Small intestine (tissue), 16 donors: ENCODE measurements around the gene ZNF701. TPM values are rescaled to one million over a fixed set of nuclear protein-coding genes. Genes with fewer than 3 reads are reported as not detected.
A peak's percentile ranks its signal among the peaks of the same experiment; 100 is the strongest.

ENCODE experiments used
- DNase-seq, 2 donors: peaks; one replicate each; pipeline versions ENCODE4 v3.0.0 to v3.0.0-alpha.2; 2013
- FAIRE-seq: peaks from 2 replicates; lab custom pipeline; 2012; peaks lifted over from hg19 to GRCh38; lab: Jason Lieb, UNC
- H3K27ac ChIP-seq, 3 donors: one replicate each; pipeline ENCODE4 v1.5.1; 2013; ENCODE audit warnings: low read length in 2 of 3, mild to moderate bottlenecking in 2 of 3, control low read depth in 1 of 3, inconsistent platforms in 1 of 3, low read depth in 1 of 3, moderate library complexity in 1 of 3
- H3K27me3 ChIP-seq, 3 donors: one replicate each; pipeline ENCODE4 v1.6.1; 2013; ENCODE audit warnings: low read length in 3 of 3, inconsistent platforms in 1 of 3; ENCODE audit not compliant: control insufficient read depth in 3 of 3, insufficient read depth in 3 of 3
- H3K36me3 ChIP-seq, 3 donors: one replicate each; pipeline ENCODE4 v1.6.1; 2013; ENCODE audit warnings: low read length in 3 of 3, inconsistent platforms in 1 of 3, low read depth in 1 of 3, mild to moderate bottlenecking in 1 of 3, moderate library complexity in 1 of 3; ENCODE audit not compliant: control insufficient read depth in 3 of 3, insufficient read depth in 2 of 3
- H3K4me1 ChIP-seq, 3 donors: one replicate each; pipeline ENCODE4 v1.6.1; 2013; ENCODE audit warnings: low read length in 2 of 3, inconsistent platforms in 1 of 3, low read depth in 1 of 3, mild to moderate bottlenecking in 1 of 3, moderate library complexity in 1 of 3; ENCODE audit not compliant: control insufficient read depth in 3 of 3, insufficient read depth in 2 of 3
- H3K4me3 ChIP-seq, 3 donors: one replicate each; pipeline ENCODE4 v1.5.1; 2013; ENCODE audit warnings: low read length in 3 of 3, control low read depth in 1 of 3, inconsistent platforms in 1 of 3, low read depth in 1 of 3, mild to moderate bottlenecking in 1 of 3, moderate library complexity in 1 of 3
- H3K9me3 ChIP-seq, 2 donors: one replicate each; pipeline ENCODE4 v1.6.1; 2013; ENCODE audit warnings: low read depth in 1 of 2, low read length in 1 of 2; ENCODE audit not compliant: control insufficient read depth in 2 of 2, insufficient read depth in 1 of 2
- WGBS, 3 donors: extraction: QIAGEN DNeasy Blood & Tissue Kit; methylation state at CpG; one replicate each; pipeline ENCODE4 v1.1.7; 2013; 5-methylcytosine and 5-hydroxymethylcytosine counted together
- long read RNA-seq, 10 donors: transcript quantifications; one replicate each; lab custom pipeline, GENCODE V29; 2026
- polyA plus RNA-seq, 4 donors: library from polyadenylated mRNA; stranded (reverse) in 3 of 4; unstranded in 1 of 4; fragments of 200-250 nt in 3 of 4; fragments of 120-200 nt in 1 of 4; gene quantifications; one replicate each; pipeline versions ENCODE4 v1.2.1 to v1.2.3, GENCODE V29; 2013
- donor health status: healthy with polysubstance abuse.
- donor health status: control.
- donor health status: control.
- donor health status: Bipolar disorder and iron deficiency.
- donor health status: healthy.

Gene ZNF701
- 10 to 100 TPM in 1 of 4 donors, 1 to 10 TPM in 3; 2.7 to 18.5 (median 5.4) TPM for polyA plus RNA-seq
- long read RNA-seq, donor 1, partial matches to known transcripts, result 17 of 21 reads
- long read RNA-seq, donor 1, other reads (novel, unspliced or antisense), result 0 of 21 reads
- long read RNA-seq, donor 2, partial matches to known transcripts, result 0 of 2 reads
- long read RNA-seq, donor 2, other reads (novel, unspliced or antisense), result 0 of 2 reads
- long read RNA-seq, donor 3, partial matches to known transcripts, result 0 of 2 reads
- long read RNA-seq, donor 3, other reads (novel, unspliced or antisense), result 0 of 2 reads
- long read RNA-seq, donor 4, result 0 reads
- long read RNA-seq, donor 5, partial matches to known transcripts, result 0 of 2 reads
- long read RNA-seq, donor 5, other reads (novel, unspliced or antisense), result 0 of 2 reads
- long read RNA-seq, donor 6, transcript ZNF701-202 (4 exons, 2,634 nt), result major isoform, 7 of 7 reads
- long read RNA-seq, donor 6, partial matches to known transcripts, result 0 of 7 reads
- long read RNA-seq, donor 6, other reads (novel, unspliced or antisense), result 0 of 7 reads
- long read RNA-seq, donor 7, transcript ZNF701-202 (4 exons, 2,634 nt), result major isoform, 5 of 10 reads
- long read RNA-seq, donor 7, partial matches to known transcripts, result 5 of 10 reads
- long read RNA-seq, donor 7, other reads (novel, unspliced or antisense), result 0 of 10 reads
- long read RNA-seq, donor 8, result 0 reads
- long read RNA-seq, donor 9, partial matches to known transcripts, result 0 of 2 reads
- long read RNA-seq, donor 9, other reads (novel, unspliced or antisense), result 0 of 2 reads
- long read RNA-seq, donor 10, partial matches to known transcripts, result 0 of 3 reads
- long read RNA-seq, donor 10, other reads (novel, unspliced or antisense), result 0 of 3 reads

GRCh38 chr19:52570000-52570861, at the start of gene ZNF701:
ZNF701 (plus strand) TSS chr19:52570287; CDS start chr19:52574148, 3,861 bp downstream.
- peaks cover 0 to 4% (median 2%) of the 10 kb centered on the region in 3 donors for H3K4me1 ChIP-seq
- peaks cover 3 to 47% of the 10 kb centered on the region in 2 donors for H3K9me3 ChIP-seq
- H3K27me3 ChIP-seq, result no peaks in the 10 kb centered on the region
- DNase-seq, result peak; percentile 93 to 97
- no peak for FAIRE-seq
- H3K4me3 ChIP-seq, result peak within 1 kb of the TSS; percentile 61 to 79 (median 67)
- 1 to 2% (median 1%) methylated on average over 53 to 57 of the region's 57 CpGs for WGBS, 3 donors
- peaks cover 2 to 20% (median 13%) of the 10 kb centered on the region in 3 donors for H3K36me3 ChIP-seq
- peak within 1 kb of the TSS; percentile 86 to 91 (median 89) for H3K27ac ChIP-seq

- Histone ChIP-seq H3K27me3 (no peaks in the 10 kb centered on the region), H3K4me1 (no peaks in the 10 kb centered on the region), H3K4me3 (no peak overlapping the region), H3K36me3 (no peaks in the 10 kb centered on the region), H3K27ac (no peak overlapping the region), H3K9me3 (peaks cover 3 to 24% of the 10 kb centered on the region in 2 donors)
- DNase-seq (no peak), FAIRE-seq (no peak)
- WGBS, 3 donors, result 80 to 86% (median 84%) methylated on average over 14 of the region's 14 CpGs
Measured at GRCh38 chr19:52522551-52522950, 47.5 kb upstream of the ZNF701 start.

- WGBS, 3 donors, result 88 to 95% (median 89%) methylated on average over 20 of the region's 20 CpGs
- Histone ChIP-seq H3K27me3 (no peaks in the 10 kb centered on the region), H3K27ac (no peak overlapping the region), H3K36me3 (no peaks in the 10 kb centered on the region), H3K4me3 (no peak overlapping the region), H3K9me3 (peaks cover 3 to 24% of the 10 kb centered on the region in 2 donors), H3K4me1 (peaks cover 0 to 2% (median 0%) of the 10 kb centered on the region in 3 donors)
- no peak for FAIRE-seq
- no peak for DNase-seq
Measured at GRCh38 chr19:52524086-52524485, 46.0 kb upstream of the ZNF701 start.

- peak; percentile 94 to 96 for DNase-seq
- Histone ChIP-seq H3K4me3 (peak within 1 kb of the TSS; percentile 87 to 93 (median 90)), H3K9me3 (peaks cover 0 to 17% of the 10 kb centered on the region in 2 donors), H3K27me3 (no peaks in the 10 kb centered on the region), H3K36me3 (peaks cover 0 to 8% (median 0%) of the 10 kb centered on the region in 3 donors), H3K27ac (peak within 1 kb of the TSS; percentile 95 to 99 (median 95)), H3K4me1 (peaks cover 0 to 3% (median 0%) of the 10 kb centered on the region in 3 donors)
- no peak for FAIRE-seq
- WGBS, 3 donors, result 1 to 2% (median 1%) methylated on average over 46 to 54 of the region's 54 CpGs
Measured at GRCh38 chr19:52527134-52527955, 42.7 kb upstream of the ZNF701 start, which contains the start of gene ZNF808. ZNF808 (plus strand) TSS chr19:52527668; CDS start chr19:52543285, 15,617 bp downstream.

- H3K4me1 ChIP-seq, result peaks cover 0 to 3% (median 0%) of the 10 kb centered on the region in 3 donors
- peak overlapping the region; percentile 89 to 98 (median 95) for H3K27ac ChIP-seq
- peak overlapping the region; percentile 87 to 93 (median 90) for H3K4me3 ChIP-seq
- 1 to 2% (median 2%) methylated on average over 25 of the region's 25 CpGs for WGBS, 3 donors
- H3K36me3 ChIP-seq, result peaks cover 0 to 10% (median 0%) of the 10 kb centered on the region in 3 donors
- H3K27me3 ChIP-seq, result no peaks in the 10 kb centered on the region
- peak in 1 of 2 donors; percentile 66 for DNase-seq
- no peak for FAIRE-seq
- H3K9me3 ChIP-seq, result peaks cover 0 to 13% of the 10 kb centered on the region in 2 donors
Measured at GRCh38 chr19:52527956-52528351, 42.1 kb upstream of the ZNF701 start.

- peaks cover 1 to 2% of the 10 kb centered on the region in 2 donors for H3K9me3 ChIP-seq
- 97 to 100% (median 99%) methylated on average over 2 of the region's 2 CpGs for WGBS, 3 donors
- no peaks in the 10 kb centered on the region for H3K27me3 ChIP-seq
- H3K4me3 ChIP-seq, result no peak overlapping the region
- DNase-seq, result no peak
- peaks cover 0 to 5% (median 3%) of the 10 kb centered on the region in 3 donors for H3K4me1 ChIP-seq
- peaks cover 0 to 24% (median 13%) of the 10 kb centered on the region in 3 donors for H3K36me3 ChIP-seq
- H3K27ac ChIP-seq, result no peak overlapping the region
- FAIRE-seq, result no peak
Measured at GRCh38 chr19:52532480-52532879, 37.6 kb upstream of the ZNF701 start.

- peaks cover 0 to 24% (median 13%) of the 10 kb centered on the region in 3 donors for H3K36me3 ChIP-seq
- H3K27me3 ChIP-seq, result no peaks in the 10 kb centered on the region
- FAIRE-seq, result no peak
- H3K27ac ChIP-seq, result no peak overlapping the region
- WGBS, 3 donors, result 78 to 96% (median 83%) methylated on average over 5 of the region's 5 CpGs
- DNase-seq, result no peak
- no peak overlapping the region for H3K4me3 ChIP-seq
- H3K9me3 ChIP-seq, result peaks cover 1 to 5% of the 10 kb centered on the region in 2 donors
- peaks cover 0 to 5% (median 3%) of the 10 kb centered on the region in 3 donors for H3K4me1 ChIP-seq
Measured at GRCh38 chr19:52533901-52534300, 36.2 kb upstream of the ZNF701 start.
